NT2/D1 (cell line): ENCODE measurements around the gene CCL20.

Source experiments
- SUZ12 ChIP-seq: IDR thresholded peaks from 2 replicates; pipeline ENCODE4 v1.6.1; 2011; ENCODE audit not compliant: insufficient read length, insufficient read depth; ENCODE audit errors: extremely low read depth
- YY1 ChIP-seq: IDR thresholded peaks from 2 replicates; pipeline ENCODE4 v1.6.1; 2011; ENCODE audit not compliant: insufficient read length, insufficient read depth
- ZNF274 ChIP-seq: IDR thresholded peaks from 2 replicates; pipeline ENCODE4 v1.6.1; 2011; ENCODE audit warnings: mild to moderate bottlenecking, low read depth, low read length

- no peak for TF ChIP-seq ZNF274
- no peak for TF ChIP-seq YY1
- no peak for TF ChIP-seq SUZ12
These were observed 8.1 kb upstream of the CCL20 start for GRCh38 chr2:227805578-227805977.
